Activated T-cell treated with anti-CD3 and anti-CD28 coated beads for 1 hour (primary cell): ENCODE results near the gene ADAMTS2.

Source experiments
- DNase-seq: peaks from one replicate; pipeline ENCODE4 v3.0.0-alpha.2; 2020; ENCODE audit warnings: low read depth

Gene ADAMTS2

GRCh38 chr5:179278546-179278945 is 66.7 kb downstream of the ADAMTS2 start:
- DNase-seq: no peak

- no peak for DNase-seq
Observed at GRCh38 chr5:179278119-179278518, 67.1 kb downstream of the ADAMTS2 start.

GRCh38 chr5:179276838-179277395 is 68.3 kb downstream of the ADAMTS2 start:
- DNase-seq: no peak

GRCh38 chr5:179275941-179276837 is 69.1 kb downstream of the ADAMTS2 start:
- no peak for DNase-seq

DNA sequence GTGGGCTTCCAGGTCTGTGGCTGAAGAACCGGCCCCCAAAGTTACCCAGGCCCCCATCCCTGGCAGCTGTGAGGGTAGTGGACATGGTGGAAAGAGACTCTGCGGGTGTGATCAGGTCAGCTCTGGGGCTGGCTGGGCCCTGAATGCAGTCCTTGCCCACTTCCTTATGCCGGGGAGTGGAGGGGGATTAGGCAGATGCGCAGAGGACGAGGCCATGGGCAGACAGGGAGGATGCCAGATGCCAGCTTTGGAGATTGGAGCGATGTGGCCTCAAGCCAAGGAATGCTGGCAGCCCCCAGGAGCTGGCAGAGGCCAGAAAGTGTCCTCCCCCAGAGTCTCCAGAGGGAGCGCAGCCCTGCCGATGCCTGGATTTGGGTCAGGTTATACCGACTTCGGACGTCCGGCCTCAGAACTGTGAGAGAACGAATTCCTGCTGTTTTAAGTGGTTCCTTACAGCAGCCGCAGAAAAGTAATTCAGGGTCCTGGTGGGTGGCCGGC is 69.8 kb downstream of the ADAMTS2 start:
- DNase-seq: no peak

DNA sequence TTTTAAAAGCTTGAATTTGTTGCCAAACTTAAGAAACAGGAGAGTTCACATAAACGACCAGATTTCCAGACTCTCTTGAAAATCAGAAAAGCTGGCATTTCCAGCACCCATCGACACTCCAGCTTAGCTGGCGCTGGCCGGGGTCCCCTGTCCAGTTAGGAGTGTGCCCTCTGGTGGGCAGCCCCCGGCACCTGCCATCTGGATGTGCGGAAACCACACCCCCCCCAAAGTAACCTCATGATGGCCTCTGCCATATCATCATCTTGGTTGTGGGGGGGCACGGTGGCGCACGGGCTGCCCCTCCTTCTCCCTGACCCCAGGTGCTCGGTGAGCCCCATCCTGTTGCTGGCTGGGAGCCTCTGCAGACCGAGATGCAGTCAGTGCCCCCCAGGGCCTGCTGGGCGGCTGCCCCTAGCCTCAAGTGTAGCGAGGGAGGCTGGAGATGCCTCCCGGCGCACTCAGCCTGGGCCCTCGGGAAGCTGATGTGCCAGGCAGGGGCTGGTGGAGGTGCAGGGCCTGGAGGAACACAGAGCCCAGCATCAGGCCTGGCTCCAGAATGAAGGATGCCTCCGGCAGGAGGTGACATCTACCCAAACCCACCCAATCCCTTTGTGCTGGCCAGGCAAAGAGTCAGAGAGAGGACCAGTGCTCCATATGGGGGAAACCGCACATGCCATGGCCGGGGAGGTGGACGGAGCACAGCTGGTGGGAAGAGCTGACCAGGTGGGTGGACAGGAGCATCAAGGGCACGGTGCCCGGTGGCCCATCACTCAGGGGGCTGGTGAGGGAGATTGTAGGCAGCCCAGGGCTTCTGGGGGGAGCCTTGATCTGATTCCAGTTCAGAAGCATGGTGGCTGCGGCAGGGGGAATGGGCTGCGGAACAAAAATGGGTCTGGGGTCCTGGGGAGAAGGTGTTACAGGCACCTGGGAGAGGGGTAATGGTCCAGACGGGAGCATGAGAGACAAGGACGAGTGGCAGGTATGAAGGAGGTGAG is 70.6 kb downstream of the ADAMTS2 start:
- no peak for DNase-seq

- no peak for DNase-seq
Observed at GRCh38 chr5:179273441-179274145, 71.7 kb downstream of the ADAMTS2 start.

GRCh38 chr5:179273073-179273435 is 72.2 kb downstream of the ADAMTS2 start:
- no peak for DNase-seq

- DNase-seq: no peak
Observed at GRCh38 chr5:179272326-179273072, 72.8 kb downstream of the ADAMTS2 start.

DNA sequence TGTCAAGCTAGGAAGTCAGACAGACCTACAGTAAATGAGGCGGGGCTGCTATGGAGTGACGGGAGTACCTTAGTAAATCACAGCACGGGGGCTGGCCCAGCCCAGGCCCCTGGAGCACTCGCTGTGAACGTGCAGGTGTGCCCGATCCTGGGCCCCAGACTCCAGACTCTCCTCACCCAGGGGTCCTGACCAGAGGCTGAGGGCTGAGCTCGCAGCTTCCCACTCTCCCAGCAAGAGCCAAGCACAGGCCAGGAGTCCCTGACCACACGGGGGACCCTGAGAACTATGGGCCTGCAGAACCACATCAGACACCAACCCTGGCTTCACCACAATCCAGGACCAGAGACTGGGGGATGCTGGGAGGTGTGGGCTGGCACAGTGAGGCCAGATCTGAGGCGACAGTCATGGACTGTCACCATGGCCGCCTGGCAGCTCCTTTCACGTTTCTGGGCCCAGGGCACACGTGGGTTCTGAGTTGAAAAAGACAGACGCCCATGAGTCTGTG is 73.4 kb downstream of the ADAMTS2 start:
- no peak for DNase-seq

- DNase-seq: no peak
Observed at GRCh38 chr5:179271428-179271734, 73.9 kb downstream of the ADAMTS2 start.

DNA sequence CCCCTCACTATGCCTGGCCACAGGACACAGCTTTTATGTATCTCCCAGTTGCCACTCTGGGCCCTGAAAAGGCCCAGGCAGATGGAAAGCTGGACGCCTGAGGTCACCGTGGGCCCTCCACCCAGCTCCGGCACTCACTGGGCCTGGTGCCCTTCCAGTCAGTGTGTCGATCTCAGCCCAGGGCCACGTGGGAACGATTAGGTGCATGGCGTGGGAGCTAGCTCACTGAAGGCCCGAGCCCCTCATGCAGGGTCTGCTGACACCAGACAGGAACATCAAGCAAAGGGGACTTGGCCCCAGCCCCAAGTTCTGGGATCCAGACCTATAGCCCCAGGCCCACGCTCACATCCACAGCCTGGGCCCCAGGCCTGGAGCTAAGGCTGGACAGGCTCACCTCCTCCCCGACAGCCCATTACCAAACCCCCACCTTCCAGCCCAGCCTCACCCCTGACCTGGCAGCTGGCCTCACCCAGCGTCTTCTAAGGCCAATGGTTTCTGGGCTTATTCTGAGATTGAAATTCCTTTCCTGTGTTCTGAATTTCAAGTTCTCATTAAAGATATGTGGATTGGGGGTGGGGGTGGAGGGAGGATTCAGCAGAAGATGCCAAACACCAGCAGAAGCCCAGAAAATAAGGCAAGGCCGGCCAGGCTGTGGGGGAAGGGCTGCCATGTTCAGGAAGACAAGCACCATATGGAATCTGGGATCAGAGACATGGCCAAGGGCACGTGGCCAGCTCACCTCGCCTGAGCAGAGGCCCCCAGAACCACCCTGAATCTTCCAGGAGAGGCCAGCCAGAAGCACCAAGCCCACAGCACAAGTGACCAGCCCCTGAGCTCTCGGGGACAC is 74.5 kb downstream of the ADAMTS2 start:
- no peak for DNase-seq

DNA sequence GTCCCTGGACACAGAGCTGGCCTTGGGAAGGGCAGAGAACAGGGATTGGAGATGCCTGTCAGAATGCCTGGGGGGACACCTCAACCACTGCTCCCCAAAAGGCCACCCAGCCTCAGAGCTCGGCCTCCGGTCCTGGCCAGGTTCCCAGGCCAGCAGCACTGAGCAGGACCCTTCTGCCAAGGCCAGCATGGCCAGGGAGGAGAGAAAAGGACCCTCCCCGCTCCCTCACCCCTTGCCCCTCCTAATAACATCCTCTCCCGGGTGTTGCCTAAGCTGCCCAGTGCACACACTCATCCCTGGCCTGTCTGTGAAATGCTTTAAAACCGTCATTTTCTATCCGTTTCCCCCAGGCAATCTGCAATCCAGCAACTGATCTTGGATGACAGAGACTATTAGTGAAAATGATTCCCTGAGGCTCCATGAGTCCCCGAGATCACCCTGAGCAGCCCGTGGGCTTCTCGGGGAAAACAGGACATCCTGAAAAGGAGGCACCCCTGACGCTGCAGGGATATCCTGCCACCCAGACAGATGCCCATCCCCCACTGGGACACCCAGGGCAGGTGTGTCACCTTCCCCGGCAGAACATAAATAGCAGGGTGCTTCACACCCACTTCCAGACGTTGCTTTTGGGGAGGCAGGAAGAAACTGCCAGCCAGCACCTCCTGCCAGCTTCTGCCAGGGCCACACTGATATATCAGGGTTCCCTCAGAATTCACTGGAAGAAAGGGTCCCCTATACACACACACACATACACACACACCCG is 75.3 kb downstream of the ADAMTS2 start:
- DNase-seq: no peak

GRCh38 chr5:179268966-179269693 is 76.1 kb downstream of the ADAMTS2 start:
- DNase-seq: no peak

- DNase-seq: no peak
Observed at GRCh38 chr5:179268399-179268952, 76.8 kb downstream of the ADAMTS2 start.

- DNase-seq: no peak
Observed at GRCh38 chr5:179267671-179268083, 77.6 kb downstream of the ADAMTS2 start.

- DNase-seq: no peak
Observed at GRCh38 chr5:179267071-179267670, 78.1 kb downstream of the ADAMTS2 start.
